PC-3 (cell line): ENCODE results near the gene PDZRN3. TPM values are rescaled to one million over a fixed set of nuclear protein-coding genes. Genes with fewer than 3 reads are reported as not detected.

Source experiments
- ATAC-seq: fragments of 200-7000 bp; cut with Tn5 transposase; 2 replicates; pipeline ENCODE4 v1.9.1; 2020; ENCODE audit warnings: mild to moderate bottlenecking, moderate library complexity
- BruUV-seq: library from RNA; stranded (reverse); fragments of 400-500 nt; replicated peaks from 2 replicates; lab custom pipeline; 2021; lab: Mats Ljungman, UMichigan
- CTCF ChIA-PET: fragments of 300-600 bp; sonication (Branson Sonifier 250); formaldehyde crosslinking; loops from one replicate; lab custom pipeline; 2022; ENCODE audit warnings: antibody characterized with exemption; lab: Charles Lee
- POLR2A ChIA-PET: fragments of 300-600 bp; sonication (Branson Sonifier 250); formaldehyde crosslinking; loops from one replicate; lab custom pipeline; 2022; ENCODE audit warnings: antibody characterized with exemption; ENCODE audit not compliant: unreplicated experiment; lab: Charles Lee
- DNase-seq: peaks from one replicate; pipeline ENCODE4 v3.0.0-alpha.2; 2015
- H2AFZ ChIP-seq: fragments of 300-600 bp; sonication (generic); 2 replicates; pipeline ENCODE4 v1.6.0; 2016; ENCODE audit warnings: antibody characterized with exemption, low read length
- H3F3A ChIP-seq: fragments of 300-600 bp; sonication (generic); one replicate; pipeline ENCODE4 v1.6.0; 2017; ENCODE audit warnings: antibody characterized with exemption, low read length, control low read depth, mild to moderate bottlenecking; ENCODE audit not compliant: unreplicated experiment
- H3K27ac ChIP-seq: fragments of 300-600 bp; sonication (generic); 2 replicates; pipeline ENCODE4 v1.5.1; 2016; ENCODE audit warnings: mild to moderate bottlenecking, low read length
- H3K27me3 ChIP-seq: fragments of 300-600 bp; sonication (generic); 2 replicates; pipeline ENCODE4 v1.6.1; 2016; ENCODE audit warnings: low read length, mixed read lengths
- H3K36me3 ChIP-seq: fragments of 300-600 bp; sonication (generic); 2 replicates; pipeline ENCODE4 v1.6.1; 2016; ENCODE audit warnings: low read depth, mixed run types, low read length, mixed read lengths
- H3K4me1 ChIP-seq: fragments of 300-600 bp; sonication (generic); 2 replicates; pipeline ENCODE4 v1.5.1; 2016; ENCODE audit warnings: low read length; ENCODE audit not compliant: insufficient read depth
- H3K4me2 ChIP-seq: fragments of 300-600 bp; sonication (generic); 2 replicates; pipeline ENCODE4 v1.6.0; 2016; ENCODE audit warnings: low read length
- H3K4me3 ChIP-seq: fragments of 300-600 bp; sonication (generic); 2 replicates; pipeline ENCODE4 v1.5.1; 2016; ENCODE audit warnings: mild to moderate bottlenecking, low read length, mixed read lengths
- H3K79me2 ChIP-seq: fragments of 300-600 bp; sonication (generic); 2 replicates; pipeline ENCODE4 v1.6.1; 2017; ENCODE audit warnings: low read length, mixed read lengths
- H3K9ac ChIP-seq: fragments of 300-600 bp; sonication (generic); 2 replicates; pipeline ENCODE4 v1.6.0; 2016; ENCODE audit warnings: mild to moderate bottlenecking, low read length
- H3K9me2 ChIP-seq: fragments of 300-600 bp; sonication (generic); replicated peaks from 2 replicates; pipeline ENCODE4 v1.6.1; 2016; ENCODE audit warnings: mixed run types, low read length, mixed read lengths
- H3K9me3 ChIP-seq: fragments of 300-600 bp; sonication (generic); 2 replicates; pipeline ENCODE4 v1.6.1; 2016; ENCODE audit warnings: low read length, mixed read lengths
- H4K20me1 ChIP-seq: fragments of 300-600 bp; sonication (generic); 2 replicates; pipeline ENCODE4 v1.6.1; 2016; ENCODE audit warnings: low read length, mixed read lengths
- EZH2 ChIP-seq: fragments of 300-600 bp; sonication (generic); IDR thresholded peaks from one replicate; pipeline ENCODE4 v1.6.1; 2017; ENCODE audit warnings: antibody characterized with exemption, mild to moderate bottlenecking, low read length; ENCODE audit not compliant: unreplicated experiment
- EZH2phosphoT487 ChIP-seq: fragments of 300-600 bp; sonication (generic); IDR thresholded peaks from 2 replicates; pipeline ENCODE4 v1.6.1; 2018; ENCODE audit warnings: mild to moderate bottlenecking, antibody characterized with exemption, low read length, borderline replicate concordance
- intact Hi-C: fragments of 100-400 bp; cut with micrococcal nuclease; formaldehyde crosslinking; loops from 2 replicates; pipeline ENCODE4 v1.9.0; 2023
- total RNA-seq: library from RNA; depleted of rRNA; stranded (reverse); fragments of >200 nt; gene quantifications from 2 replicates; pipeline ENCODE4 v1.2.3, GENCODE V29; 2014
- TF ChIP-seq, protein P1 (sequence below): fragments of 300-600 bp; sonication (generic); conservative IDR thresholded peaks from 2 replicates; pipeline ENCODE4 v1.5.1; 2017; ENCODE audit warnings: antibody characterized with exemption, low read depth, mild to moderate bottlenecking, low read length

The PDZRN3 gene
- total RNA-seq, 1 experiment from 2014 or later, result not detected

DNA sequence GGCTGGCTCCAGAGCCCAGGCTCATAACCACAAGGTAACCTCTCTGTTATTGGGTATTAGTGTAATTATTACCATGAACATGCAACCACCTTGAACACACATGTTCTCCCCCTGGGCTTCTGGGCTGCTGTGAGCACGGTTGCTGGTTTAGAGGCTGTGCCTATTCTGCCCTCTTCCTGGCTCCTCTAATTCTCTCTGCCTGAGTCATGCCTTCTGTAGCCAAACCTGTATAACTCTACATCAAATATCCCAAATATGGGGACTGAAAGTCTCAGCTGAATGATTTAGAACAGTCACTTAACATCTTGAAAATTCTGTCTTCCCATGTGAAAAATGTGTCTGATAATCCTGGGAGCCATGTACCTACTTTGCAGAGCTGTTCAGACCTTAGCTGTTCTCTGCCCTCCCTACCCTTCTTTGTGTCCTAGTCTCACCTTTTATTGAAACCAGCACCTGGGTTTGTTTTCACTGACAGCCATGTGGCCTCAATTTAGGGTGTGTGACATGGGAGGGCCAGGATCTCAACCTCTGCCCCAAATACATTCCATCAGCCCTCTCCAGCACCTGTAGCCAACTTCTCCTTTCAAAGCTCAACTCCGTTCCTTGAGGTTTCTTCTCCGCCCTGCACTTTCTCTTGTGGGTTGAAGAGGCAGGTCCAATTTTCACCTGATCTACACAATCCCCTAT, 60.7 kb downstream of the PDZRN3 start:
- no peaks in the 10 kb centered on the region for H3K79me2 ChIP-seq
- DNase-seq (no peak), ATAC-seq (no peak)
- no peaks in the 10 kb centered on the region for H3K4me1 ChIP-seq
- BruUV-seq, result no TSS peak
- H3K9me3 ChIP-seq, result no peaks in the 10 kb centered on the region
- no peak for TF ChIP-seq EZH2phosphoT487
- no peak overlapping the region for H3K4me3 ChIP-seq
- H3K36me3 ChIP-seq, result no peaks in the 10 kb centered on the region
- no peaks in the 10 kb centered on the region for H3K27me3 ChIP-seq
- no peaks in the 10 kb centered on the region for H4K20me1 ChIP-seq
- H3K4me2 ChIP-seq, result no peak overlapping the region
- H3K27ac ChIP-seq, result no peak overlapping the region
- ChIA-PET POLR2A (no interaction called here), CTCF (no interaction called here)
- H3K9ac ChIP-seq, result no peak overlapping the region
- H3F3A ChIP-seq, result no peaks in the 10 kb centered on the region
- no peaks in the 10 kb centered on the region for H3K9me2 ChIP-seq
- no peak overlapping the region for H2AFZ ChIP-seq
- intact Hi-C loops, result no loop called here

DNA sequence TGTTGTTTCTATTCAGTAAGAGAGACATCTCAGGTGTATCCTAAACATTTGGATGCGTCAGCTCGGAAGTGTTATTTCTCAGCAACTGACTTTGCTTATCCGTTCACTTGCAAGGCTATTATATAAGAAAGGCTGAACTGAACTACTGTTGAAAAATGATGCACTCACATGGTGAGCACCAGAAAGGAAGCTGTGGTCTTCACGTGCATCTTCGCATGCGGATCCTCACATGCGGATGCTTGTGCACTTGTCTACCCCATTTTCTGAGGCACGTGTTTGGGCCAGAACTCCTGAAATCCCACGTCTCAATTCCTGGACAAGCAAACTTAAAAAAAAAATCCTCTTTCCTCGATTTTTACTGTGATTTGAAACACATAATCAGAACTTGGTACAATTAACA, 63.2 kb downstream of the PDZRN3 start:
- no peak for DNase-seq
- no peaks in the 10 kb centered on the region for H3K4me1 ChIP-seq
- no peaks in the 10 kb centered on the region for H3K9me3 ChIP-seq
- no peaks in the 10 kb centered on the region for H3K36me3 ChIP-seq
- POLR2A ChIA-PET, result no interaction called here
- no peaks in the 10 kb centered on the region for H4K20me1 ChIP-seq
- no peak overlapping the region for H3K9ac ChIP-seq
- intact Hi-C loops, result no loop called here
- no peaks in the 10 kb centered on the region for H3K27me3 ChIP-seq
- no peak for ATAC-seq
- TF ChIP-seq EZH2phosphoT487, result no peak
- TF ChIP-seq EZH2, result no peak
- TF ChIP-seq, protein P1, sequence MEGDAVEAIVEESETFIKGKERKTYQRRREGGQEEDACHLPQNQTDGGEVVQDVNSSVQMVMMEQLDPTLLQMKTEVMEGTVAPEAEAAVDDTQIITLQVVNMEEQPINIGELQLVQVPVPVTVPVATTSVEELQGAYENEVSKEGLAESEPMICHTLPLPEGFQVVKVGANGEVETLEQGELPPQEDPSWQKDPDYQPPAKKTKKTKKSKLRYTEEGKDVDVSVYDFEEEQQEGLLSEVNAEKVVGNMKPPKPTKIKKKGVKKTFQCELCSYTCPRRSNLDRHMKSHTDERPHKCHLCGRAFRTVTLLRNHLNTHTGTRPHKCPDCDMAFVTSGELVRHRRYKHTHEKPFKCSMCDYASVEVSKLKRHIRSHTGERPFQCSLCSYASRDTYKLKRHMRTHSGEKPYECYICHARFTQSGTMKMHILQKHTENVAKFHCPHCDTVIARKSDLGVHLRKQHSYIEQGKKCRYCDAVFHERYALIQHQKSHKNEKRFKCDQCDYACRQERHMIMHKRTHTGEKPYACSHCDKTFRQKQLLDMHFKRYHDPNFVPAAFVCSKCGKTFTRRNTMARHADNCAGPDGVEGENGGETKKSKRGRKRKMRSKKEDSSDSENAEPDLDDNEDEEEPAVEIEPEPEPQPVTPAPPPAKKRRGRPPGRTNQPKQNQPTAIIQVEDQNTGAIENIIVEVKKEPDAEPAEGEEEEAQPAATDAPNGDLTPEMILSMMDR, result no peak
- no peak overlapping the region for H2AFZ ChIP-seq
- BruUV-seq, result no TSS peak
- no peak overlapping the region for H3K27ac ChIP-seq
- no peaks in the 10 kb centered on the region for H3K79me2 ChIP-seq
- CTCF ChIA-PET, result no interaction called here
- no peak overlapping the region for H3K4me3 ChIP-seq
- no peaks in the 10 kb centered on the region for H3F3A ChIP-seq
- no peak overlapping the region for H3K4me2 ChIP-seq
- H3K9me2 ChIP-seq, result no peaks in the 10 kb centered on the region

DNA sequence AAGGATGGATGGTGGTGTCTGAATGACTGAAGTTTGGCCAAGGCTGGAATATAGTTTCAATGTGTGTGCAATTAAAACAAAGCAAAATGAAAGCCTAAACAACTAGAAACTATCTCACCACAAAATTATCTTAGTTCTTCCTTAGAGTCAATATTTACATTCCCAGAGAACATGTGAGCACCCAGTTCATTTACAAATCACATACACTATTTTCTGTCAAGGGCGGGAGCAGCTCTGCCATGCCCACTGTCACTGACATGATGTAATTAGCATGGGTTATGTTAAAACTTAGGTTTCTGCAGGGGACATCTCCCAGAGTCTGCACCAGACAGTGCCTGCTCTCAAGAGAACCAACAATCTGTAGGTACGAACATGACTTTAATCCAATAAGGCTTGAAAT, 65.0 kb downstream of the PDZRN3 start:
- intact Hi-C loops, result no loop called here
- BruUV-seq, result no TSS peak
- TF ChIP-seq, protein P1, result no peak
- TF ChIP-seq EZH2phosphoT487, result no peak
- TF ChIP-seq EZH2, result no peak
- ATAC-seq (no peak), DNase-seq (no peak)
- Histone ChIP-seq H3K4me1 (no peaks in the 10 kb centered on the region), H3K9ac (no peak overlapping the region), H4K20me1 (no peaks in the 10 kb centered on the region), H2AFZ (no peak overlapping the region), H3K36me3 (no peaks in the 10 kb centered on the region), H3K4me3 (no peak overlapping the region), H3K9me3 (no peaks in the 10 kb centered on the region), H3K79me2 (no peaks in the 10 kb centered on the region), H3F3A (no peaks in the 10 kb centered on the region), H3K9me2 (no peaks in the 10 kb centered on the region), H3K27ac (no peak overlapping the region), H3K27me3 (no peaks in the 10 kb centered on the region), H3K4me2 (no peak overlapping the region)
- ChIA-PET CTCF (no interaction called here), POLR2A (no interaction called here)
